ENCODE measurements around the gene GTF2IRD1. TPM values are rescaled to one million over a fixed set of nuclear protein-coding genes. Genes with fewer than 3 reads are reported as not detected.
A peak's percentile ranks its signal among the peaks of the same experiment; 100 is the strongest.

GTF2IRD1 gene
- total RNA-seq, 1 experiment from 2014 or later: not detected

DNA sequence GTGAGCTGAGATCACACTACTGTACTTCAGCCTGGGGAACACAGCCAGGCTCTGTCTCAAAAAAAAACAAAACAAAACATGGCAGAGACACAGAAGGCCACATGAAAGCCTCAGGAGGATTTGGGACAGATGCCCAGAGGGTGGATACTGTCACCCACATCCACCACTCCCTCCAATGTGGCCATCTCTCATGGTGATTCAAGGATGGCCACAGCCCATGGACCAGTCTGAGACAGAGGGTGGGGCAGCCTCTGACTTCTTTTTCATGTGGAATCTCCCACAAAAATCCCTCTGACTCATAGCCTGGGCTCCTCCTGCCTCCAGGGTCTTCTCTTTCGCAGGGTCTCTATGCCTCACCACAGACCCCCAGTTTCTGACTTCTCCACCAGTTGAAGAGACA, 144.9 kb downstream of the GTF2IRD1 start:
- H4K20me1 ChIP-seq (ENCODE audit: insufficient read depth, low read depth, low read length): no peaks in the 10 kb centered on the region
- H3K9ac ChIP-seq (ENCODE audit: low read length): no peak overlapping the region
- H3K9me2 ChIP-seq (replicated peaks; ENCODE audit: insufficient read depth, low read length): no peaks in the 10 kb centered on the region
- H3K36me3 ChIP-seq (ENCODE audit: insufficient read depth, low read length): no peaks in the 10 kb centered on the region
- H3K4me1 ChIP-seq (ENCODE audit: low read length): peaks cover 13% of the 10 kb centered on the region
- no peak overlapping the region for H3K4me2 ChIP-seq (ENCODE audit: low read depth, low read length, poor library complexity, severe bottlenecking)
- no peak overlapping the region for H2AFZ ChIP-seq (ENCODE audit: low read length)
- H3K27ac ChIP-seq (ENCODE audit: low read length): no peak overlapping the region
- no peak overlapping the region for H3K4me3 ChIP-seq (ENCODE audit: low read length)
- no peak for DNase-seq
- H3K79me2 ChIP-seq (ENCODE audit: low read length): no peaks in the 10 kb centered on the region
- H3K9me3 ChIP-seq (ENCODE audit: low read length): no peaks in the 10 kb centered on the region
- no peaks in the 10 kb centered on the region for H3K27me3 ChIP-seq (ENCODE audit: low read length)

DNA sequence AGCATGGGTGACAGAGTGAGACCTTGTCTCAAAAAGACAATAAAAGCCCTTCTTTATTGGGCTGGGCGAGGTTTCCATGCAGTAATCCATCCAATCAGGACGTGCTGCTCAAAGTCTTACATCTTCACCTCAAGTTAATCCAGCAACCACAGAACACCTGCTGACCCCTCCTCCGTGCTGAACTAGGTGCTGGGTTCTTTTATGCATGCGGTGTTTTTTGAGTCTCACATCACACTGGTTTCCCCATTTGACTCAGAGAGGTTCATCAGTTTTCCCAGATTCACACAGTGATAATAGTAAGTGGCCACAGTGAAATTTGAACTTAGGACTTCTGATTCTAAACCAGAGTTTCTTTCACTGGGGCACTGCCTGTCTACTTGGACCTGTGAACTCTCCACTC, 145.5 kb downstream of the GTF2IRD1 start:
- H3K4me1 ChIP-seq (ENCODE audit: low read length): peaks cover 13% of the 10 kb centered on the region
- H3K4me3 ChIP-seq (ENCODE audit: low read length): no peak overlapping the region
- no peak overlapping the region for H3K9ac ChIP-seq (ENCODE audit: low read length)
- no peak for DNase-seq
- H3K9me2 ChIP-seq (replicated peaks; ENCODE audit: insufficient read depth, low read length): no peaks in the 10 kb centered on the region
- H3K27me3 ChIP-seq (ENCODE audit: low read length): no peaks in the 10 kb centered on the region
- H4K20me1 ChIP-seq (ENCODE audit: insufficient read depth, low read depth, low read length): no peaks in the 10 kb centered on the region
- no peaks in the 10 kb centered on the region for H3K36me3 ChIP-seq (ENCODE audit: insufficient read depth, low read length)
- no peak overlapping the region for H3K27ac ChIP-seq (ENCODE audit: low read length)
- no peaks in the 10 kb centered on the region for H3K9me3 ChIP-seq (ENCODE audit: low read length)
- no peaks in the 10 kb centered on the region for H3K79me2 ChIP-seq (ENCODE audit: low read length)
- H2AFZ ChIP-seq (ENCODE audit: low read length): no peak overlapping the region
- H3K4me2 ChIP-seq (ENCODE audit: low read depth, low read length, poor library complexity, severe bottlenecking): no peak overlapping the region

DNA sequence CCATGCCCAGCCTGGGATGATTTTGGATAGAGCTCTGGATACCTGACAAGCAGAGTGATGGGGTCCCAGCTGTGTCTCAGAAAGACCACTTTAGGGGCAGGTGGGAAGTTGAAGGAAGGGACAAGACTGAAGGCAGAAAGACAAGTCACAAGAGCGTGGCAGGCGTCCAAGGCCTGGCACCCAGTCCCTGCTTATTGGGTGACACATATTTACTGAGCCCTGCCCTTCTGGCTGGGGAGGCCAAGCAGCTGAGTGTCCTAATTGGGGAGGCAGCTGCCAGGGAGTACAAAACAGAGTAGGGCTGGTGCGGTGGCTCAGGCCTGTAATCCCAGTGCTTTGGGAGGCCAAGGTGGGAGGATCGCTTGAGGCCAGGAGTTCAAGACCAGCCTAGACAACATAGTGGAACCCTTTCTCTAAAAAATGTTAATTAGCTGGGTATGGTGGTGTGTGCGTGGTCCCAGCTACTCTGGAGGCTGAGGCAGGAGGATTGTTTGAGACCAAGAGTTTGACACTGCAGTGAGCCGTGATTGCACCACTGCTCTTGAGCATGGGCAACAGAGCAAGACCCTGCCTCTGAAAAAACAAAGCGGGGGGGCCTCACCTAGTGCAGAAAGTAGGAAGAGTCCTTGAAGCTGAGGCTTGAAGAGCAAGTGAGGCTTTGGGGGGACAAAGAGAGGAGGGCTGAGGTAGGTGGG, 150.8 kb downstream of the GTF2IRD1 start:
- Histone ChIP-seq H3K36me3 (ENCODE audit: insufficient read depth, low read length) (no peaks in the 10 kb centered on the region), H3K4me2 (ENCODE audit: low read depth, low read length, poor library complexity, severe bottlenecking) (no peak overlapping the region)

DNA sequence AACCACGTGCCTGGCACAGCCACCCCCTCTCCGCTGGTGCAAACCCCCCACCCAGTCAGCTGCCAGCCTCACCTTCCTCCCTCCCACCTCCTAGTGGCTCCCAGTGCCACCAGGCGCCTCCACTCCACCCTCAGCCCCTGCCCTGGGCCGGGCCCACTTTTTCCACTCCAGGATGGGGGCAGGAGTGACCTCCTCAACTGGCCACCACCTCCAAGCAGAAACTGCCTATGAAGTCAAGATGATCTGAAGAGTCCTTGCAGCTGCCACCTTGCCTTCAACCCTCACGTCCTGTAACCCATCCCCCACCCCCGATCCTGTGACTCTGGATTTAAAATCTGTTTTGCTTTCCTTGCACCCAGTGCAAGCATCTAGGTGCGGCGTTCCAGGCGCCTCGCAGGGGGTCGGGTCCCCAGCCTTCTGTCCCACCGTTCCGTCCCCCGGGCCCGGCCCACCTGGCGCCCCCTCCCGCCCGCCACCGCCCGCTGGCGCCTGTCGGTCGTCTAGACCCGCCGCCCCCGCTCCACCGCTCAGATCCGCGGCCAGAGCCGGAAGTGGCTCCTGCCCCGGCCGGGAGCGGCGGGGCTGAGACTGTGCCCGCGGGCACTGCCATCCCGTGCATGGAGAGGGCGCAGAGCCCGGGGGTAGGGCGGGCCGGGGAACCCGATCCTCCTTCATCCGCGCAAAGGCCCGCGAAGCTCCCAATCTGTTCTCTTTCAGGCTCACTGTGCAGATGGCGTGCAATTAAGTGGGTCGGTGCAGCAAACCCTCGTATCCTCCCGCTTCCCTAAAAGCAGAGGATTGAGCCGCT, 152.6 kb downstream of the GTF2IRD1 start:
- Histone ChIP-seq H3K9ac (ENCODE audit: low read length) (peak overlapping the region; percentile 63), H3K79me2 (ENCODE audit: low read length) (no peaks in the 10 kb centered on the region), H3K36me3 (ENCODE audit: insufficient read depth, low read length) (no peaks in the 10 kb centered on the region), H2AFZ (ENCODE audit: low read length) (peak overlapping the region; percentile 77), H3K27me3 (ENCODE audit: low read length) (no peaks in the 10 kb centered on the region), H3K4me1 (ENCODE audit: low read length) (peaks cover 10% of the 10 kb centered on the region), H3K27ac (ENCODE audit: low read length) (no peak overlapping the region), H3K9me2 (replicated peaks; ENCODE audit: insufficient read depth, low read length) (no peaks in the 10 kb centered on the region), H3K9me3 (ENCODE audit: low read length) (no peaks in the 10 kb centered on the region), H3K4me2 (ENCODE audit: low read depth, low read length, poor library complexity, severe bottlenecking) (peak overlapping the region; percentile 61), H4K20me1 (ENCODE audit: insufficient read depth, low read depth, low read length) (no peaks in the 10 kb centered on the region), H3K4me3 (ENCODE audit: low read length) (peak overlapping the region; percentile 56; the same call in 1 of the 2 replicates)
- peak; percentile 61 for DNase-seq

More for the DNA sequence above, 150.8 kb downstream of the GTF2IRD1 start:
- Histone ChIP-seq H2AFZ (ENCODE audit: low read length) (no peak overlapping the region), H3K79me2 (ENCODE audit: low read length) (no peaks in the 10 kb centered on the region), H4K20me1 (ENCODE audit: insufficient read depth, low read depth, low read length) (no peaks in the 10 kb centered on the region), H3K4me3 (ENCODE audit: low read length) (no peak overlapping the region), H3K9me2 (replicated peaks; ENCODE audit: insufficient read depth, low read length) (no peaks in the 10 kb centered on the region), H3K9ac (ENCODE audit: low read length) (no peak overlapping the region), H3K27ac (ENCODE audit: low read length) (no peak overlapping the region), H3K9me3 (ENCODE audit: low read length) (no peaks in the 10 kb centered on the region), H3K27me3 (ENCODE audit: low read length) (no peaks in the 10 kb centered on the region), H3K4me1 (ENCODE audit: low read length) (peaks cover 10% of the 10 kb centered on the region)
- peak; percentile 31 for DNase-seq

DNA sequence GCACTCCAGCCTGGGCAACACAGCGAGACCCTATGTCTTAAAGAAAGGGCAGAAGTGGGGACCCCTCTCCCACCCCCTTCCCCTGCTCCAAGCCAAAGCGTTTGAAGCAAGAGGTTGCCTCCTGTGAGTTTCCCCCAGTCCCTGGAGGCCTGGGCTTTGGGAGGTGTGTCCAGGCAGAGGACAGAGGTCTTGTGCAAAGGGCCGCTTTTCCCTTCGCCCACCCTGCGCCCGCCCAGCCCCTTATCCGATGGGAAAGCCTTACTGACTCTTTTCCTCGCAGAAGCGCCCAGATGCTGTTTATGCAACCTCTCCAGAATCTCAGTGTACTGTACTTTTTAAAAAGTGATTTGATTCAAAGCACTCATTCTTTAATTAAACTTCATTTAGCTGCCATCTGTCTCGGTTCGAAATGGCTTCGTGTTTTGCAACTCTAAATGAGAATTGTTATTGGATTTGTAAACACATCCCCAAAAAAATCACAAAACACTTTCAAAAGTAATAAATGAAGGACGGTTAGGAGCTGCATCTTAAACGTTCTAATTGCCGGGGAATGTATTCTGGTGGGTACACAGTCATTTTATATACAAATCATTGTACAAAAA, 153.3 kb downstream of the GTF2IRD1 start:
- no peaks in the 10 kb centered on the region for H3K9me3 ChIP-seq (ENCODE audit: low read length)
- peak overlapping the region; percentile 63 for H3K9ac ChIP-seq (ENCODE audit: low read length)
- H3K4me2 ChIP-seq (ENCODE audit: low read depth, low read length, poor library complexity, severe bottlenecking): peak overlapping the region; percentile 61
- peak; percentile 27 for DNase-seq
- peaks cover 10% of the 10 kb centered on the region for H3K4me1 ChIP-seq (ENCODE audit: low read length)
- H2AFZ ChIP-seq (ENCODE audit: low read length): peak overlapping the region; percentile 77
- H3K9me2 ChIP-seq (replicated peaks; ENCODE audit: insufficient read depth, low read length): no peaks in the 10 kb centered on the region
- H4K20me1 ChIP-seq (ENCODE audit: insufficient read depth, low read depth, low read length): no peaks in the 10 kb centered on the region
- H3K27ac ChIP-seq (ENCODE audit: low read length): no peak overlapping the region
- H3K27me3 ChIP-seq (ENCODE audit: low read length): no peaks in the 10 kb centered on the region
- H3K79me2 ChIP-seq (ENCODE audit: low read length): no peaks in the 10 kb centered on the region
- peak overlapping the region; percentile 56; the same call in 1 of the 2 replicates for H3K4me3 ChIP-seq (ENCODE audit: low read length)
- H3K36me3 ChIP-seq (ENCODE audit: insufficient read depth, low read length): no peaks in the 10 kb centered on the region

DNA sequence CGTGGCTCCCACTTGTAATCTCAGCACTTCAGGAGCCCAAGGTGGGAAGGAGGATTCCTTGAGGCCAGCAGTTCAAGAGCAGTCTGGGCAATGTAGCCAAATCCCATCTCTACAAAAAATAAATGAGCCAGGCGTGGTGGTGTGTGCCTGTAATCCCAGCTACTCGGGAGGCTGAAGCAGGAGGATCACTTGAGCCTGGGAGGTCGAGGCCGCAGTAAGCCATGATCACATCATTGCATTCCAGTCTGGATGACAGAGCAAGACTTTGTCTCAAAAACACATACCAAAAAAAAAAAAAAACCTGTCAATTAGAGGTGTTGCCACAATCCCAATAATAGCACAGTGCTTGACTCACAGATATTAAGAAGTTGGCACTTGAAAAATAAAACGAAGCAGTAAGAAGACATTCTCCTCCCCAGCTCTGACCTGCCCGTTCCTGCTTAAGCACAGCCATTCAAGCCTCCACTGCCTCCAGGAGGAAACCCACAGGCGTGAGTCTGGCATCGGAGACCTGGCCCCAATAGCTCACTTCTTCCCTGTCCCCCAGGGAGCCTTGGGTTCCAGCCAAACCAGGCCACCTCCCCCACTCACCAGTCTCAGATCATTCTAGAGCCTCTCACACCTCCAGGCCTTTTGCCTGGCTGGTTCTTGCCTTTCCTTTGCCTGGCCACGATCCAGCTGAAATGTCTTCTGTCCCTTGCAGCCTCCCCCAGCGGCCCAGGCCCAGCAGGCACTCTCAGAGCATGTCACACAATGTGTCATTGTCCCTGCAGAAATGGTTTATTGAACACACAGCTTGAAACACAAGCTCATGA, 158.5 kb downstream of the GTF2IRD1 start:
- H3K27ac ChIP-seq (ENCODE audit: low read length): no peak overlapping the region
- H3K36me3 ChIP-seq (ENCODE audit: insufficient read depth, low read length): no peaks in the 10 kb centered on the region
- no peak for DNase-seq
- H3K4me1 ChIP-seq (ENCODE audit: low read length): peaks cover 5% of the 10 kb centered on the region
- H3K4me2 ChIP-seq (ENCODE audit: low read depth, low read length, poor library complexity, severe bottlenecking): no peak overlapping the region
- H3K79me2 ChIP-seq (ENCODE audit: low read length): no peaks in the 10 kb centered on the region
- H3K9me3 ChIP-seq (ENCODE audit: low read length): no peaks in the 10 kb centered on the region
- no peak overlapping the region for H3K4me3 ChIP-seq (ENCODE audit: low read length)
- H3K9ac ChIP-seq (ENCODE audit: low read length): no peak overlapping the region
- no peaks in the 10 kb centered on the region for H3K27me3 ChIP-seq (ENCODE audit: low read length)
- H3K9me2 ChIP-seq (replicated peaks; ENCODE audit: insufficient read depth, low read length): no peaks in the 10 kb centered on the region
- H4K20me1 ChIP-seq (ENCODE audit: insufficient read depth, low read depth, low read length): no peaks in the 10 kb centered on the region
- H2AFZ ChIP-seq (ENCODE audit: low read length): no peak overlapping the region

DNA sequence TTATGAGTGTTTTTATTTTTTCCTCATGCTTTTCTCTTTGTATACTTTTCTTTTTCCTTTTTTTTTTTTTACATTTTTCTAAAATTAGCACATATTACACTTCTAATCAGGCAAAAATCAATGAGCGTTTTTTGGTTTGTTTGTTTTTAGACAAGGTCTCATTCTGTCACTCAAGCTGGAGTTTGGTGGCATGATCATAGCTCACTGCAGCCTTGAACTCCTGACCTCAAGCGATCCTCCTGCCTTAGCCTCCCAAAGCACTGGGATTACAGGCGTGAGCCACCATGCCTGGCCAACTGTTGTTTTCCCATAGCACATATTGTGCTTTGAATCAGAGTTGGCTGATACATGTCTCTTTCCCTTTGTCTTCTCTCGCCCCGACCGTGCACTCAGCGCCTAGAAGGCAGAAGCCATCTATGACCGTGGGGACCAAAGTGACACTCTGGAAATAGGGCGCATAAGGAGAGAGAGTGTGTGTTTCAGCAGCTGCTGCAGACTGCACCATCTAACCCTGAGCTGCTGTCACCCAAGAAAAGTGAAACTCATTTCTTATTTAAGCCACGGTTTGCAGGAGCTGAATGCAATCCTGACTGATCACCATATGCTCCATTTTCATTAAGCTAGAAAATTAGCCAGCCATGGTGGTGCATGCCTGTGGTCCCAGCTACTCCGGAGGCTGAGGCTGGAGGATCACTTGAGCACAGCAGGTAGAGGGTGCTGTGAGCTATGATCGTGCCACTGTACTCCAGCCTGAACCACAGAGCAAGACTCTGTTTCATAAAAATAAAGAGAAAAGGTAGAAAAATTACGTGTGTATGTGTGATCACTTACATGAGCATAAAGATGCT, 162.5 kb downstream of the GTF2IRD1 start:
- Histone ChIP-seq H3K4me1 (ENCODE audit: low read length) (peaks cover 14% of the 10 kb centered on the region), H2AFZ (ENCODE audit: low read length) (no peak overlapping the region), H3K27me3 (ENCODE audit: low read length) (no peaks in the 10 kb centered on the region), H3K9me2 (replicated peaks; ENCODE audit: insufficient read depth, low read length) (no peaks in the 10 kb centered on the region), H3K4me2 (ENCODE audit: low read depth, low read length, poor library complexity, severe bottlenecking) (no peak overlapping the region), H3K36me3 (ENCODE audit: insufficient read depth, low read length) (no peaks in the 10 kb centered on the region), H3K27ac (ENCODE audit: low read length) (no peak overlapping the region), H3K9ac (ENCODE audit: low read length) (no peak overlapping the region), H3K4me3 (ENCODE audit: low read length) (no peak overlapping the region), H3K9me3 (ENCODE audit: low read length) (no peaks in the 10 kb centered on the region), H4K20me1 (ENCODE audit: insufficient read depth, low read depth, low read length) (no peaks in the 10 kb centered on the region), H3K79me2 (ENCODE audit: low read length) (no peaks in the 10 kb centered on the region)
- DNase-seq: no peak

Measured in Karpas-422 (cell line).